Left ventricle myocardium superior (tissue), 1 donor: ENCODE data around the gene SPEG. TPM values are rescaled to one million over a fixed set of nuclear protein-coding genes. Genes with fewer than 3 reads are reported as not detected.
"Not testable (repeated sequence)": the region's sequence is repeated elsewhere in the genome, so short reads cannot be mapped to it uniquely, and the experiment has no call there.

Experiments
- ATAC-seq: fragments of 200-7000 bp; cut with Tn5 transposase; one replicate; pipeline ENCODE4 v1.9.1; 2020; ENCODE audit warnings: mild to moderate bottlenecking, moderate library complexity
- DNase-seq: peaks from one replicate; pipeline ENCODE4 v3.0.0-alpha.2; 2020
- intact Hi-C: fragments of 100-400 bp; cut with micrococcal nuclease; formaldehyde crosslinking; loops from one replicate; pipeline ENCODE4 v1.11.0; 2022
- long read RNA-seq: library from polyadenylated mRNA; unstranded; transcript quantifications from one replicate; pipeline ENCODE4 v2.0.0, GENCODE V29; 2021
- total RNA-seq: library from RNA; stranded (reverse); fragmentation: NEBNext Ultra II Directional; extraction: Animal tissue kit (Norgen Biotek cat#: 25700); gene quantifications from one replicate; pipeline ENCODE4 v1.2.1, GENCODE V29; 2021
- donor health status: DM: no; HTN: yes; CAD: no; lungs with severe emphysema.

SPEG gene
- total RNA-seq: 111 TPM
- long read RNA-seq, transcript SPEG-203 (5 exons, 1,457 nt): major isoform, 12 of 139 reads
- long read RNA-seq, partial matches to known transcripts: 97 of 139 reads
- long read RNA-seq, other reads (novel, unspliced or antisense): 28 of 139 reads

- intact Hi-C loops: no loop called here
- DNase-seq (peak; percentile 62), ATAC-seq (peak; percentile 60)
Observed at GRCh38 chr2:219434718-219435525, at the start of gene SPEG. SPEG (plus strand) TSS chr2:219434843; CDS start chr2:219434978, 135 bp downstream.

GRCh38 chr2:219384859-219385258 is 49.8 kb upstream of the SPEG start:
- intact Hi-C loops: no loop called here

GRCh38 chr2:219385958-219386520 is 48.6 kb upstream of the SPEG start:
- DNase-seq (peak; percentile 41), ATAC-seq (no peak)
- intact Hi-C loops: no loop called here

More at GRCh38 chr2:219384859-219385258, 49.8 kb upstream of the SPEG start:
- DNase-seq (no peak), ATAC-seq (no peak)

GRCh38 chr2:219386532-219387280 is 47.9 kb upstream of the SPEG start:
- no peak for ATAC-seq
- no peak for DNase-seq
- intact Hi-C loops: no loop called here

GRCh38 chr2:219387306-219388120 is 47.1 kb upstream of the SPEG start, which contains the start of gene DNPEP:
DNPEP (minus strand) TSS chr2:219387912; CDS start chr2:219387794, 118 bp downstream.
- ATAC-seq (peak; percentile 74), DNase-seq (peak; percentile 96)
- intact Hi-C loops: no loop called here

- ATAC-seq (peak; percentile 86), DNase-seq (peak; percentile 99)
- intact Hi-C loops: no loop called here
Observed at GRCh38 chr2:219388121-219388906, 46.3 kb upstream of the SPEG start.

- intact Hi-C loops: no loop called here
- no peak for DNase-seq
- no peak for ATAC-seq
Observed at GRCh38 chr2:219388907-219389156, 45.8 kb upstream of the SPEG start.

- ATAC-seq (no peak), DNase-seq (no peak)
- intact Hi-C loops: no loop called here
Observed at GRCh38 chr2:219392754-219393153, 41.9 kb upstream of the SPEG start.

GRCh38 chr2:219395056-219395455 is 39.6 kb upstream of the SPEG start:
- ATAC-seq, intact Hi-C loops, DNase-seq: not testable (repeated sequence)

- ATAC-seq (no peak), DNase-seq (no peak)
- intact Hi-C loops: no loop called here
Observed at GRCh38 chr2:219395609-219396008, 39.0 kb upstream of the SPEG start.

GRCh38 chr2:219396863-219397457 is 37.7 kb upstream of the SPEG start:
- DNase-seq (no peak), ATAC-seq (no peak)
- intact Hi-C loops: no loop called here

- no peak for DNase-seq
- intact Hi-C loops: no loop called here
- no peak for ATAC-seq
Observed at GRCh38 chr2:219398721-219399363, 35.8 kb upstream of the SPEG start.

- DNase-seq: no peak
- ATAC-seq: no peak
- intact Hi-C loops: loop anchor here (10.0 kb wide), 1 partner anchor 125 kb away; no protein-coding TSS in a partner anchor
Observed at GRCh38 chr2:219399716-219400478, 34.7 kb upstream of the SPEG start.

GRCh38 chr2:219400562-219400961 is 34.1 kb upstream of the SPEG start:
- DNase-seq (no peak), ATAC-seq (no peak)
- intact Hi-C loops: loop anchor here (10.0 kb wide), 1 partner anchor 124 kb away; no protein-coding TSS in a partner anchor

GRCh38 chr2:219401606-219402005 is 33.0 kb upstream of the SPEG start:
- DNase-seq (no peak), ATAC-seq (no peak)
- intact Hi-C loops: loop anchor here (10.0 kb wide), 1 partner anchor 123 kb away; no protein-coding TSS in a partner anchor

- no peak for ATAC-seq
Observed at GRCh38 chr2:219402665-219403515, 31.8 kb upstream of the SPEG start.

More at GRCh38 chr2:219402665-219403515, 31.8 kb upstream of the SPEG start:
- DNase-seq: peak; percentile 62
- intact Hi-C loops: loop anchor here (10.0 kb wide), 1 partner anchor 122 kb away; no protein-coding TSS in a partner anchor
